Neural cell (in vitro differentiated cells): ENCODE results near the gene SMIM29. TPM values are rescaled to one million over a fixed set of nuclear protein-coding genes. Genes with fewer than 3 reads are reported as not detected.

ENCODE experiments used
- H2AFZ ChIP-seq: fragments of 200-600, 300-800 bp; sonication (generic), shearing (Covaris generic); 2 replicates; pipeline ENCODE4 v1.6.0; 2014; ENCODE audit warnings: low read depth, mild to moderate bottlenecking, antibody characterized with exemption, low read length, moderate library complexity
- H3F3A ChIP-seq: fragments of 200-600 bp; shearing (Covaris generic); 2 replicates; pipeline ENCODE4 v1.6.1; 2016; ENCODE audit warnings: mild to moderate bottlenecking, moderate library complexity, mixed read lengths, antibody characterized with exemption, low read length; ENCODE audit not compliant: insufficient read depth, poor library complexity, severe bottlenecking
- H3K27ac ChIP-seq: fragments of 200-600, 300-800 bp; sonication (generic), shearing (Covaris generic); 2 replicates; pipeline ENCODE4 v1.5.1; 2014; ENCODE audit warnings: mild to moderate bottlenecking, low read length, moderate library complexity
- H3K27me3 ChIP-seq: fragments of 300-800, 200-600 bp; sonication (generic), shearing (Covaris generic); 2 replicates; pipeline ENCODE4 v1.6.0; 2014; ENCODE audit warnings: mild to moderate bottlenecking, low read depth, low read length, moderate library complexity; ENCODE audit not compliant: insufficient read depth
- H3K36me3 ChIP-seq: fragments of 300-800, 200-600 bp; sonication (generic), shearing (Covaris generic); 2 replicates; pipeline ENCODE4 v1.5.1; 2014; ENCODE audit warnings: mild to moderate bottlenecking, antibody characterized with exemption, low read length, moderate library complexity; ENCODE audit not compliant: insufficient read depth
- H3K4me2 ChIP-seq: fragments of 300-800, 200-600 bp; sonication (generic), shearing (Covaris generic); 2 replicates; pipeline ENCODE4 v1.6.0; 2014; ENCODE audit warnings: mild to moderate bottlenecking, low read length
- H3K4me3 ChIP-seq: fragments of 300-800, 200-600 bp; sonication (generic), shearing (Covaris generic); 2 replicates; pipeline ENCODE4 v1.5.1; 2014; ENCODE audit warnings: mild to moderate bottlenecking, low read length, moderate library complexity
- H3K79me2 ChIP-seq: fragments of 200-600 bp; shearing (Covaris generic); replicated peaks from 2 replicates; pipeline ENCODE4 v1.6.0; 2014; ENCODE audit warnings: mild to moderate bottlenecking, low read length, moderate library complexity; ENCODE audit not compliant: insufficient read depth
- H3K9ac ChIP-seq: fragments of 300-800, 200-600 bp; sonication (generic), shearing (Covaris generic); 2 replicates; pipeline ENCODE4 v1.6.1; 2016; ENCODE audit warnings: mild to moderate bottlenecking, low read length, mixed read lengths
- H3K9me2 ChIP-seq: fragments of 200-600 bp; shearing (Covaris generic); 2 replicates; pipeline ENCODE4 v1.6.1; 2016; ENCODE audit warnings: mild to moderate bottlenecking, low read length, mixed read lengths; ENCODE audit not compliant: insufficient read depth
- H3K9me3 ChIP-seq: fragments of 200-600, 300-800 bp; sonication (generic), shearing (Covaris generic); 2 replicates; pipeline ENCODE4 v1.6.1; 2016; ENCODE audit warnings: mild to moderate bottlenecking, mixed run types, low read length, moderate library complexity, mixed read lengths
- H4K20me1 ChIP-seq: fragments of 200-600 bp; shearing (Covaris generic); 2 replicates; pipeline ENCODE4 v1.6.1; 2016; ENCODE audit warnings: mild to moderate bottlenecking, mixed run types; ENCODE audit not compliant: insufficient read depth
- EP300 ChIP-seq: fragments of 450-650 bp; conservative IDR thresholded peaks from 2 replicates; pipeline ENCODE4 v1.6.1; 2014; ENCODE audit warnings: antibody characterized with exemption, mild to moderate bottlenecking, moderate library complexity; ENCODE audit not compliant: poor library complexity, severe bottlenecking
- EZH2 ChIP-seq: fragments of 200-600, 300-800 bp; shearing (Covaris generic), sonication (generic); IDR thresholded peaks from 2 replicates; pipeline ENCODE4 v1.6.1; 2014; ENCODE audit warnings: antibody characterized with exemption, low read length, borderline replicate concordance, mild to moderate bottlenecking; ENCODE audit not compliant: insufficient read depth, poor library complexity, severe bottlenecking
- MXI1 ChIP-seq: fragments of 450-650 bp; conservative IDR thresholded peaks from 2 replicates; pipeline ENCODE4 v1.6.1; 2014; ENCODE audit warnings: antibody characterized with exemption, mild to moderate bottlenecking; ENCODE audit not compliant: poor library complexity, severe bottlenecking
- POLR2AphosphoS5 ChIP-seq: IDR thresholded peaks from 2 replicates; pipeline ENCODE4 v1.6.1; 2012
- RAD21 ChIP-seq: fragments of 450-650 bp; conservative IDR thresholded peaks from 2 replicates; pipeline ENCODE4 v1.6.1; 2014; ENCODE audit warnings: antibody characterized with exemption, mild to moderate bottlenecking, moderate library complexity
- SMC3 ChIP-seq: fragments of 450-650 bp; conservative IDR thresholded peaks from 2 replicates; pipeline ENCODE4 v1.6.1; 2014; ENCODE audit warnings: antibody characterized with exemption, mild to moderate bottlenecking, moderate library complexity; ENCODE audit not compliant: poor library complexity
- TAF1 ChIP-seq: IDR thresholded peaks from 2 replicates; pipeline ENCODE4 v1.6.1; 2012; ENCODE audit warnings: low read depth
- polyA plus RNA-seq: library from polyadenylated mRNA; depleted of rRNA; stranded (reverse); fragments of >200 nt; gene quantifications from 2 replicates; pipeline ENCODE4 v1.2.3, GENCODE V29; 2014
- TF ChIP-seq, protein P1 (sequence below): fragments of 450-650 bp; IDR thresholded peaks from 2 replicates; pipeline ENCODE4 v1.5.1; 2014; ENCODE audit warnings: antibody characterized with exemption, mild to moderate bottlenecking, moderate library complexity; ENCODE audit not compliant: poor library complexity, severe bottlenecking
- TF ChIP-seq, protein P2 (sequence below): IDR thresholded peaks from 2 replicates; pipeline ENCODE4 v1.6.1; 2012; ENCODE audit warnings: borderline replicate concordance

SMIM29 gene
- polyA plus RNA-seq, 1 donor from 2014 or later = 82.1 TPM

DNA sequence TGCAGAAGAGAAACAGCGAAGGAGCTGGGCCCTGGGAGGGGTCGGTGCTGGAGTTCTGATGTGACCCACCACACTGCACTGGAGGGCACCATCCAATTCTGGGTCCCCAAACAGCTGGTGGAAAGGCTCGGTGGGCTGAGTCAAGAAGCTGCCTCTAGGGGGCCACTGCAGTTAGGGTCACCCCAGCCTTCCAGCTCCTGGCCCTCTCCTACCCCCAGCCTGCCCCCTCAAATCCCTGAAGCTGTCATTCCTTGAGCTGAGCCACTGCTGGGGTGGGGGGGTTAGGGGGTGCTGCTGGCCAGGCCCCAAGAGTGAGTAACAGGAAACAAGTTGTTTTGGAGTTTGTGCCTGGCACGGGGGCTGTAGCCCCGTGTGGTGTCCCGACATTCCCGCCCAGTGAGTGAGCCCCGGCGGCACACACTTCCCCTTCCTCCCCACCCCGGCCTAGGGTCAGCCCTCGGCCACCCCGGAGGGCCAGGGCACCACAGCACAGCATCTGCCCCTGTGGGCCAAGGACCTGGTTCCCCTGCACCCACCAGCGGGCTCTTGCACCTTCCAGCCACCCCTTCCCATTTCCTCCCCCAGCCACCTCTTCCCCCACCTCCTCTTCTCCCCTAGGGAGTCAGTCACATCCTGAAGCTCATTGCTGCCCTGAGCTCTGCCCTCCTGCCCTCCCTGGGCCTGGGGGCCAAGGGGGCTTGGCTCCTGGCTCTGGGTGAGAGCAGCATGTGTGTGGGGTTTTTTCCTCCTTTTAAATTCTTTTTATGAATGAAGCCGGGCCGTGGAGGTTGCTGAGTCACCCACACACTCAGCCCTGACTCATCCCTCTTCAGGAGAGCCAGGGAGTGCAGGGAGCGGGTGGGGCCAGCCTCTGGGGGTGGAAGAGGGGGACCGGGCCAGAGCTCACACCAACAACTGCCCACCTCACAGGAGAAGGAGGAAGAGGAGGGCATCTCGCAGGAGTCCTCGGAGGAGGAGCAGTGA is 4.6 kb downstream of the SMIM29 start:
- Histone ChIP-seq H3K36me3 (no peaks in the 10 kb centered on the region), H3K4me2 (no peak overlapping the region), H3K9me2 (no peaks in the 10 kb centered on the region), H3F3A (no peaks in the 10 kb centered on the region), H4K20me1 (no peaks in the 10 kb centered on the region), H3K79me2 (peaks cover 9% of the 10 kb centered on the region), H3K27ac (no peak overlapping the region), H3K9me3 (no peaks in the 10 kb centered on the region), H3K9ac (no peak overlapping the region), H3K27me3 (no peaks in the 10 kb centered on the region), H2AFZ (no peak overlapping the region), H3K4me3 (no peak overlapping the region)
- TF ChIP-seq TAF1 (no peak), EP300 (no peak), MXI1 (no peak), RAD21 (no peak), EZH2 (no peak), SMC3 (no peak), POLR2AphosphoS5 (no peak)
- TF ChIP-seq, protein P1, sequence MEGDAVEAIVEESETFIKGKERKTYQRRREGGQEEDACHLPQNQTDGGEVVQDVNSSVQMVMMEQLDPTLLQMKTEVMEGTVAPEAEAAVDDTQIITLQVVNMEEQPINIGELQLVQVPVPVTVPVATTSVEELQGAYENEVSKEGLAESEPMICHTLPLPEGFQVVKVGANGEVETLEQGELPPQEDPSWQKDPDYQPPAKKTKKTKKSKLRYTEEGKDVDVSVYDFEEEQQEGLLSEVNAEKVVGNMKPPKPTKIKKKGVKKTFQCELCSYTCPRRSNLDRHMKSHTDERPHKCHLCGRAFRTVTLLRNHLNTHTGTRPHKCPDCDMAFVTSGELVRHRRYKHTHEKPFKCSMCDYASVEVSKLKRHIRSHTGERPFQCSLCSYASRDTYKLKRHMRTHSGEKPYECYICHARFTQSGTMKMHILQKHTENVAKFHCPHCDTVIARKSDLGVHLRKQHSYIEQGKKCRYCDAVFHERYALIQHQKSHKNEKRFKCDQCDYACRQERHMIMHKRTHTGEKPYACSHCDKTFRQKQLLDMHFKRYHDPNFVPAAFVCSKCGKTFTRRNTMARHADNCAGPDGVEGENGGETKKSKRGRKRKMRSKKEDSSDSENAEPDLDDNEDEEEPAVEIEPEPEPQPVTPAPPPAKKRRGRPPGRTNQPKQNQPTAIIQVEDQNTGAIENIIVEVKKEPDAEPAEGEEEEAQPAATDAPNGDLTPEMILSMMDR = no peak
- TF ChIP-seq, protein P2, sequence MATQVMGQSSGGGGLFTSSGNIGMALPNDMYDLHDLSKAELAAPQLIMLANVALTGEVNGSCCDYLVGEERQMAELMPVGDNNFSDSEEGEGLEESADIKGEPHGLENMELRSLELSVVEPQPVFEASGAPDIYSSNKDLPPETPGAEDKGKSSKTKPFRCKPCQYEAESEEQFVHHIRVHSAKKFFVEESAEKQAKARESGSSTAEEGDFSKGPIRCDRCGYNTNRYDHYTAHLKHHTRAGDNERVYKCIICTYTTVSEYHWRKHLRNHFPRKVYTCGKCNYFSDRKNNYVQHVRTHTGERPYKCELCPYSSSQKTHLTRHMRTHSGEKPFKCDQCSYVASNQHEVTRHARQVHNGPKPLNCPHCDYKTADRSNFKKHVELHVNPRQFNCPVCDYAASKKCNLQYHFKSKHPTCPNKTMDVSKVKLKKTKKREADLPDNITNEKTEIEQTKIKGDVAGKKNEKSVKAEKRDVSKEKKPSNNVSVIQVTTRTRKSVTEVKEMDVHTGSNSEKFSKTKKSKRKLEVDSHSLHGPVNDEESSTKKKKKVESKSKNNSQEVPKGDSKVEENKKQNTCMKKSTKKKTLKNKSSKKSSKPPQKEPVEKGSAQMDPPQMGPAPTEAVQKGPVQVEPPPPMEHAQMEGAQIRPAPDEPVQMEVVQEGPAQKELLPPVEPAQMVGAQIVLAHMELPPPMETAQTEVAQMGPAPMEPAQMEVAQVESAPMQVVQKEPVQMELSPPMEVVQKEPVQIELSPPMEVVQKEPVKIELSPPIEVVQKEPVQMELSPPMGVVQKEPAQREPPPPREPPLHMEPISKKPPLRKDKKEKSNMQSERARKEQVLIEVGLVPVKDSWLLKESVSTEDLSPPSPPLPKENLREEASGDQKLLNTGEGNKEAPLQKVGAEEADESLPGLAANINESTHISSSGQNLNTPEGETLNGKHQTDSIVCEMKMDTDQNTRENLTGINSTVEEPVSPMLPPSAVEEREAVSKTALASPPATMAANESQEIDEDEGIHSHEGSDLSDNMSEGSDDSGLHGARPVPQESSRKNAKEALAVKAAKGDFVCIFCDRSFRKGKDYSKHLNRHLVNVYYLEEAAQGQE = no peak

DNA sequence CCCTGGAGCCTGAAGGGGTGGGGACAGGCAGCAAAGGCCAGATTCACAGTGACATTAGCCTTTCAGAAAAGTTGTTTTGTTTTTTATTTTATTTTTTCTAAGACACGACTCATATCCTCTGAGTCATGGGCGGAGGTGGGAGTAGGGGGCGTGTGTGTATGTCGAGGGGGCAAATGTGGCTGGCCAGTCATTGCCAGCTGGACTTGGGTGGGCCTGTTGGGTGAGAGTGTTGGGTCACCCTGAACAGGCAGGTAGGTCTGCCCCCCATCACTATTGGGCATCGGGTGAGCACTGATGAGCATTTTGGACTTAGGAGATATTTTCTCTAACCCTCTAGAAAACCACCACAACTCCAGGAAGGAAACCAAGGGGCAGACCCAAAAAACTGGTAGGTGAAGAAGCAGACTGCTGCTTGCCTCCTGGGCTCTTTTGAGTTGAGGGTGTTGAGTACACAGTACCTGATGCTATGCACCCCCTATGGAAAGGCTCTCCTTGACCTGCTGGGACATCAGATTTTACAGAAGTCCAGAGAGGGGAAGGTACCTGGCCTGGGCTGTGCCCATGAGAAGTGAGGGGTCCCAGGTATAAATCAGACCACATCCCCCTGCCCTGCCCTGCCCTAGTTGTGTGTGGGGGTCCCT is 5.6 kb downstream of the SMIM29 start:
- Histone ChIP-seq H3K4me3 (no peak overlapping the region), H3K9me3 (no peaks in the 10 kb centered on the region), H4K20me1 (peaks cover 4% of the 10 kb centered on the region), H3K79me2 (peaks cover 18% of the 10 kb centered on the region), H3K27me3 (no peaks in the 10 kb centered on the region), H3K27ac (no peak overlapping the region), H3K9ac (no peak overlapping the region), H3K4me2 (no peak overlapping the region), H3F3A (no peaks in the 10 kb centered on the region), H3K9me2 (no peaks in the 10 kb centered on the region), H2AFZ (no peak overlapping the region), H3K36me3 (no peaks in the 10 kb centered on the region)
- no peak for TF ChIP-seq TAF1
- TF ChIP-seq SMC3 = no peak
- TF ChIP-seq, protein P2 = no peak
- no peak for TF ChIP-seq POLR2AphosphoS5
- no peak for TF ChIP-seq MXI1
- TF ChIP-seq EP300 = no peak
- no peak for TF ChIP-seq RAD21
- no peak for TF ChIP-seq EZH2
- TF ChIP-seq, protein P1 = no peak
